ENCODE measurements around the gene LCORL.

DNA sequence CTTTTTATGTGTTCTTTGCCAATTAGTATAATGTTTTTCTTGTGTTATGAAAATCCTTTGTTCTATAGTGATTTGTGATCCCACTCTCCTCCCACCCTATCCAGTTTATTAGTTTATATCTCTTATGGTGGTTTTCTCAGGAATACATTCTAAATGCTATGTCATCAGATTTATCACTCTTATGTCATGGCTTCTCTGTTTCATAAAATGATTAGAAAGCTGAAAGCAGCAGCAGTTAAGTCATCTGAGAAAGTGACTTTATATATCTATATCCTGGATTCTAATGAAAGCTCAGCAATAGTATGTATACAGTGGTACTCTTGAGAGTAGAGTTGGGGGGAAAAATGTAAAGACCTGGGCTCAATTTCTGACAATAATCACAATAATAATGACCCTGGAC, 169.6 kb downstream of the LCORL start:
- TF ChIP-seq CTCF (conservative IDR thresholded peaks at IDR 0.05; ENCODE audit: low read depth, low read length) (no peak), POLR2A (IDR thresholded peaks at IDR 0.05; ENCODE audit: low read depth, low read length) (no peak), SMC3 (IDR thresholded peaks at IDR 0.05; ENCODE audit: low read depth, low read length) (no peak)
